Activated CD8-positive, alpha-beta T cell treated with anti-CD3 and anti-CD28 coated beads for 36 hours (primary cell): ENCODE results near the gene HOXB9. TPM values are rescaled to one million over a fixed set of nuclear protein-coding genes. Genes with fewer than 3 reads are reported as not detected.

ENCODE experiments used
- ATAC-seq: fragments of 200-7000 bp; cut with Tn5 transposase; one replicate; pipeline ENCODE4 v1.10.0; 2021; ENCODE audit warnings: mild to moderate bottlenecking, moderate library complexity
- CTCF ChIA-PET: fragments of 350-600 bp; sonication (Branson Sonifier 250); formaldehyde crosslinking; loops from one replicate; lab custom pipeline; 2021; ENCODE audit warnings: antibody characterized with exemption; lab: Charles Lee
- POLR2A ChIA-PET: fragments of 350-600 bp; sonication (Branson Sonifier 250); formaldehyde crosslinking; loops from one replicate; lab custom pipeline; 2021; ENCODE audit warnings: antibody characterized with exemption; lab: Charles Lee
- DNase-seq: peaks from one replicate; pipeline ENCODE4 v3.0.0-alpha.2; 2020
- H3K27ac Mint-ChIP-seq: one replicate; pipeline ENCODE4 v1.8.0; 2021; ENCODE audit warnings: mild to moderate bottlenecking, mixed read lengths
- H3K27me3 Mint-ChIP-seq: one replicate; pipeline ENCODE4 v1.8.0; 2021; ENCODE audit warnings: mixed read lengths
- H3K36me3 Mint-ChIP-seq: one replicate; pipeline ENCODE4 v1.8.0; 2021; ENCODE audit warnings: low read depth, mixed read lengths
- H3K4me1 Mint-ChIP-seq: one replicate; pipeline ENCODE4 v1.8.0; 2021; ENCODE audit warnings: low read depth, mixed read lengths
- H3K4me3 Mint-ChIP-seq: one replicate; pipeline ENCODE4 v1.8.0; 2021; ENCODE audit warnings: mild to moderate bottlenecking, moderate library complexity, mixed read lengths
- H3K9me3 Mint-ChIP-seq: one replicate; pipeline ENCODE4 v1.8.0; 2021; ENCODE audit warnings: mixed read lengths
- intact Hi-C: fragments of 100-400 bp; cut with micrococcal nuclease; formaldehyde crosslinking; loops from one replicate; pipeline ENCODE4 v1.10.0; 2022
- total RNA-seq, 2 experiments: library from RNA; stranded (reverse); gene quantifications; one replicate each; pipeline ENCODE4 v1.2.3, GENCODE V29; 2021
- TF ChIP-seq, protein P1 (sequence below): fragments of 200-600 bp; IDR thresholded peaks from one replicate; pipeline ENCODE4 v1.8.0; 2022; ENCODE audit warnings: antibody characterized with exemption, mild to moderate bottlenecking

Gene HOXB9
- total RNA-seq, 2 experiments from 2014 or later, result 6.9 to 7.0 TPM

GRCh38 chr17:48624544-48625494 lies 1.3 kb downstream of the HOXB9 start:
- peak; percentile 46 for DNase-seq

GRCh38 chr17:48624118-48624517 lies 2.0 kb downstream of the HOXB9 start:
- TF ChIP-seq, protein P1, sequence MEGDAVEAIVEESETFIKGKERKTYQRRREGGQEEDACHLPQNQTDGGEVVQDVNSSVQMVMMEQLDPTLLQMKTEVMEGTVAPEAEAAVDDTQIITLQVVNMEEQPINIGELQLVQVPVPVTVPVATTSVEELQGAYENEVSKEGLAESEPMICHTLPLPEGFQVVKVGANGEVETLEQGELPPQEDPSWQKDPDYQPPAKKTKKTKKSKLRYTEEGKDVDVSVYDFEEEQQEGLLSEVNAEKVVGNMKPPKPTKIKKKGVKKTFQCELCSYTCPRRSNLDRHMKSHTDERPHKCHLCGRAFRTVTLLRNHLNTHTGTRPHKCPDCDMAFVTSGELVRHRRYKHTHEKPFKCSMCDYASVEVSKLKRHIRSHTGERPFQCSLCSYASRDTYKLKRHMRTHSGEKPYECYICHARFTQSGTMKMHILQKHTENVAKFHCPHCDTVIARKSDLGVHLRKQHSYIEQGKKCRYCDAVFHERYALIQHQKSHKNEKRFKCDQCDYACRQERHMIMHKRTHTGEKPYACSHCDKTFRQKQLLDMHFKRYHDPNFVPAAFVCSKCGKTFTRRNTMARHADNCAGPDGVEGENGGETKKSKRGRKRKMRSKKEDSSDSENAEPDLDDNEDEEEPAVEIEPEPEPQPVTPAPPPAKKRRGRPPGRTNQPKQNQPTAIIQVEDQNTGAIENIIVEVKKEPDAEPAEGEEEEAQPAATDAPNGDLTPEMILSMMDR, result no peak
- DNase-seq (no peak), ATAC-seq (no peak)
- H3K27me3 Mint-ChIP-seq, result peaks cover 75% of the 10 kb centered on the region
- POLR2A ChIA-PET, result interaction anchor here (0.9 to 1.4 kb wide), 2 partner anchors 23 to 37 kb away, joined by 3 read pairs; no protein-coding TSS in a partner anchor
- peak overlapping the region; percentile 43 for H3K4me3 Mint-ChIP-seq
- intact Hi-C loops, result no loop called here
- CTCF ChIA-PET, result interaction anchor here (0.8 to 4.4 kb wide), 3 partner anchors 9 to 13 kb away, joined by 3 to 31 read pairs (median 21); partner anchors contain the start of gene HOXB8
- no peaks in the 10 kb centered on the region for H3K36me3 Mint-ChIP-seq
- H3K9me3 Mint-ChIP-seq, result no peaks in the 10 kb centered on the region
- H3K4me1 Mint-ChIP-seq, result peaks cover 9% of the 10 kb centered on the region
- no peak overlapping the region for H3K27ac Mint-ChIP-seq

More at GRCh38 chr17:48624544-48625494, 1.3 kb downstream of the HOXB9 start:
- H3K4me3 Mint-ChIP-seq, result peak overlapping the region; percentile 77
- no peaks in the 10 kb centered on the region for H3K9me3 Mint-ChIP-seq
- CTCF ChIA-PET, result interaction anchor here (0.8 to 5.5 kb wide), 10 partner anchors 10 to 545 kb away, joined by 3 to 40 read pairs (median 9); partner anchors contain the start of genes HOXB5 and HOXB8
- H3K27me3 Mint-ChIP-seq, result peaks cover 76% of the 10 kb centered on the region
- intact Hi-C loops, result no loop called here
- H3K36me3 Mint-ChIP-seq, result no peaks in the 10 kb centered on the region
- peaks cover 8% of the 10 kb centered on the region for H3K4me1 Mint-ChIP-seq
- POLR2A ChIA-PET, result interaction anchor here (0.8 to 3.2 kb wide), 4 partner anchors 11 to 517 kb away, joined by 3 to 19 read pairs (median 3); partner anchors contain the start of genes HOXB8 and SNX11
- no peak overlapping the region for H3K27ac Mint-ChIP-seq
- TF ChIP-seq, protein P1, result no peak
- peak; percentile 31 for ATAC-seq

- ChIA-PET CTCF (interaction anchor here (0.8 to 4.4 kb wide), 6 partner anchors 8 to 543 kb away, joined by 3 to 31 read pairs (median 8); partner anchors contain the start of genes HOXB5 and HOXB8), POLR2A (interaction anchor here (0.9 to 1.4 kb wide), 2 partner anchors 23 to 37 kb away, joined by 3 read pairs; no protein-coding TSS in a partner anchor)
- H3K4me1 Mint-ChIP-seq, result peaks cover 14% of the 10 kb centered on the region
- H3K27me3 Mint-ChIP-seq, result peaks cover 74% of the 10 kb centered on the region
- H3K36me3 Mint-ChIP-seq, result no peaks in the 10 kb centered on the region
- DNase-seq (no peak), ATAC-seq (no peak)
- intact Hi-C loops, result no loop called here
- H3K27ac Mint-ChIP-seq, result no peak overlapping the region
- TF ChIP-seq, protein P1, result no peak
- no peaks in the 10 kb centered on the region for H3K9me3 Mint-ChIP-seq
- H3K4me3 Mint-ChIP-seq, result no peak overlapping the region
Observed at GRCh38 chr17:48623583-48623982, 2.6 kb downstream of the HOXB9 start.

DNA sequence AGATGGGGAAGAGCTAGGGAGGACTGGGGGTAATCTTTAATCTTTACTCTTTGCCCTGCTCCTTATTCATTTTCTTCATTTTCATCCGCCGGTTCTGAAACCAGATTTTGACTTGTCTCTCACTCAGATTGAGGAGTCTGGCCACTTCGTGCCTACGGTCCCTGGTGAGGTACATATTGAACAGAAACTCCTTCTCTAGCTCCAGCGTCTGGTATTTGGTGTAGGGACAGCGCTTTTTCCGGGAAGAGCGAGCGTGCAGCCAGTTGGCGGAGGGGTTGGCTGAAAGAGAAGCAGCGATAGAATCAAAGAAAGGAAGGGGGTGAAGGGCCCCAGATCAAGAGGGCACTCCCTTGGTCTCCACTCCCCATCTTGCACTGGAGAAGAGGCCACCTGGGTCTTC lies 3.3 kb downstream of the HOXB9 start:
- ATAC-seq (no peak), DNase-seq (no peak)
- no peak overlapping the region for H3K4me3 Mint-ChIP-seq
- TF ChIP-seq, protein P1, result no peak
- peaks cover 19% of the 10 kb centered on the region for H3K4me1 Mint-ChIP-seq
- no peak overlapping the region for H3K27ac Mint-ChIP-seq
- H3K27me3 Mint-ChIP-seq, result peaks cover 74% of the 10 kb centered on the region
- ChIA-PET CTCF (interaction anchor here (1.3 to 4.4 kb wide), 5 partner anchors 9 to 543 kb away, joined by 3 to 31 read pairs (median 11); partner anchors contain the start of gene HOXB5), POLR2A (interaction anchor here (0.7 to 1.4 kb wide), 2 partner anchors 21 to 22 kb away, joined by 3 read pairs; no protein-coding TSS in a partner anchor)
- intact Hi-C loops, result no loop called here
- no peaks in the 10 kb centered on the region for H3K9me3 Mint-ChIP-seq
- H3K36me3 Mint-ChIP-seq, result no peaks in the 10 kb centered on the region
